Right cardiac atrium (tissue), 5 donors: ENCODE measurements around the gene SLC31A2. TPM values are rescaled to one million over a fixed set of nuclear protein-coding genes. Genes with fewer than 3 reads are reported as not detected.

Experiments
- ATAC-seq, 2 donors: fragments of 200-7000 bp; cut with Tn5 transposase; one replicate each; pipeline versions ENCODE4 v1.8.0 to v1.9.1; 2020; ENCODE audit warnings: moderate library complexity in 2 of 2, mild to moderate bottlenecking in 1 of 2
- DNase-seq, 3 donors: peaks; one replicate each; pipeline ENCODE4 v3.0.0-alpha.2; 2020
- H3K27ac ChIP-seq: one replicate; pipeline ENCODE4 v1.5.1; 2013; ENCODE audit warnings: mild to moderate bottlenecking, low read length, control low read depth, moderate library complexity
- H3K27me3 ChIP-seq: one replicate; pipeline ENCODE4 v1.6.1; 2013; ENCODE audit not compliant: control insufficient read depth, insufficient read depth
- H3K4me1 ChIP-seq: one replicate; pipeline ENCODE4 v1.6.1; 2013; ENCODE audit warnings: low read length; ENCODE audit not compliant: control insufficient read depth, insufficient read depth
- H3K4me3 ChIP-seq: one replicate; pipeline ENCODE4 v1.5.1; 2013; ENCODE audit warnings: low read length, control low read depth
- H3K9me3 ChIP-seq: one replicate; pipeline ENCODE4 v1.6.1; 2013; ENCODE audit warnings: low read length; ENCODE audit not compliant: control insufficient read depth
- WGBS: extraction: QIAGEN DNeasy Blood & Tissue Kit; methylation state at CpG from one replicate; pipeline ENCODE4 v1.1.7; 2013; 5-methylcytosine and 5-hydroxymethylcytosine counted together
- intact Hi-C, 4 donors: fragments of 100-400 bp; cut with DNase I; formaldehyde crosslinking; loops; one replicate each; pipeline versions ENCODE4 v1.11.0 to v1.14.0; 2022 to 2023
- polyA plus RNA-seq: library from polyadenylated mRNA; stranded (reverse); fragments of 200-250 nt; gene quantifications from one replicate; pipeline ENCODE4 v1.2.3, GENCODE V29; 2013
- total RNA-seq, 4 donors: library from RNA; stranded (reverse); fragmentation: NEBNext Ultra II Directional; extraction: Animal tissue kit (Norgen Biotek cat#: 25700); gene quantifications; one replicate each; pipeline ENCODE4 v1.2.1, GENCODE V29; 2021
- donor health status: healthy with polysubstance abuse.
- donor health status: DM: no; HTN: yes; CAD: no.
- donor health status: DM: no; HTN: no; CAD: no.
- donor health status: DM: no; HTN: yes; CAD: no; lungs with severe emphysema.
- donor health status: DM: yes; HTN: yes; CAD: no.

Gene SLC31A2
- total and polyA plus RNA-seq, 5 donors = 8.8 to 11.4 (median 10.1) TPM

DNA sequence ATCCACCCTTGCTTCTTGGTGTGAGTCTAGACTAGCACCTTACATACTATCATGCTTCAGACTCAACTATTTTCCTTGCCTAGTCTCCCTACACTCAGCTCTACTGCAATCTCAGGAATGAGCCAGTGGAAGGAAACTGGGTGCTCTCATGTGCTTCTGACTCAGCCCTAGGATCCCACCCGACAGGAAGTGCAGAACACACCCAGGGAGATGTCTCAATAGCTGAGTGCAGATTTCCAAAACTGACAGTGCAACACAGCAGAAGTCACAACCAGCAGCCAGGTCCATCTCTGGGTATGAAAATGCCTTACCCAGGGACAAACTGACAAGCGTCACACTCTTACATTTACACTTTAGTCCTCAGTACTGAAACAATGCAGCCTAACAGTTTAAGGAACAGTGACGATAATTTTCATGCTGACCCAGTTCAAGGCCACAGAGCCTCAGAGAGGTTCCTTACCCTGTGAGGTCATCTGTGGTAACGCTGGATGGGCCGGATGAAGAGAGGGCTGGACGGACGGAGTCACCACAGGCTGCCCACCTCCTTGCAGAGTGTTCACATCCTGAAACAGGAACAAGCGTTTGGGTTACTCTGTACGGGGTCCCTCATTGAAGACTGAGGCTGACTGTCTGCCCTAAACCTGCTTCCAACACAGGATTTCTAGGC is 37.3 kb downstream of the SLC31A2 start:
- Histone ChIP-seq H3K27ac (no peak overlapping the region), H3K4me3 (no peak overlapping the region), H3K27me3 (no peaks in the 10 kb centered on the region), H3K4me1 (no peaks in the 10 kb centered on the region), H3K9me3 (no peaks in the 10 kb centered on the region)
- intact Hi-C loops = no loop called here
- 79% methylated on average over 9 of the region's 9 CpGs for WGBS
- DNase-seq = peak in 2 of 3 donors; percentile 45 to 61
- ATAC-seq = peak; percentile 93 to 97

GRCh38 chr9:113192455-113192854 is 41.6 kb downstream of the SLC31A2 start:
- ATAC-seq = no peak
- Histone ChIP-seq H3K4me3 (no peak overlapping the region), H3K4me1 (no peaks in the 10 kb centered on the region), H3K27ac (no peak overlapping the region), H3K9me3 (no peaks in the 10 kb centered on the region), H3K27me3 (no peaks in the 10 kb centered on the region)
- DNase-seq = no peak
- WGBS = 68% methylated on average over 2 of the region's 2 CpGs
- intact Hi-C loops = no loop called here

- H3K4me3 ChIP-seq = no peak overlapping the region
- no peak overlapping the region for H3K27ac ChIP-seq
- H3K9me3 ChIP-seq = no peaks in the 10 kb centered on the region
- no peaks in the 10 kb centered on the region for H3K27me3 ChIP-seq
- intact Hi-C loops = no loop called here
- ATAC-seq = no peak
- DNase-seq = no peak
- no peaks in the 10 kb centered on the region for H3K4me1 ChIP-seq
- 82% methylated on average over 4 of the region's 4 CpGs for WGBS
Observed at GRCh38 chr9:113199683-113200329, 49.0 kb downstream of the SLC31A2 start.

GRCh38 chr9:113205432-113205831 is 54.6 kb downstream of the SLC31A2 start:
- intact Hi-C loops = no loop called here
- Histone ChIP-seq H3K4me3 (no peak overlapping the region), H3K9me3 (no peaks in the 10 kb centered on the region), H3K4me1 (no peaks in the 10 kb centered on the region), H3K27me3 (no peaks in the 10 kb centered on the region), H3K27ac (no peak overlapping the region)
- ATAC-seq (no peak), DNase-seq (no peak)
- 89% methylated on average over 2 of the region's 2 CpGs for WGBS

- H3K4me3 ChIP-seq = no peak overlapping the region
- no peak overlapping the region for H3K27ac ChIP-seq
- no peaks in the 10 kb centered on the region for H3K9me3 ChIP-seq
- H3K27me3 ChIP-seq = no peaks in the 10 kb centered on the region
- no peak for ATAC-seq
- intact Hi-C loops = no loop called here
- 91% methylated on average over 1 of the region's 1 CpG for WGBS
- no peak for DNase-seq
- H3K4me1 ChIP-seq = no peaks in the 10 kb centered on the region
Observed at GRCh38 chr9:113205861-113206260, 55.1 kb downstream of the SLC31A2 start.

DNA sequence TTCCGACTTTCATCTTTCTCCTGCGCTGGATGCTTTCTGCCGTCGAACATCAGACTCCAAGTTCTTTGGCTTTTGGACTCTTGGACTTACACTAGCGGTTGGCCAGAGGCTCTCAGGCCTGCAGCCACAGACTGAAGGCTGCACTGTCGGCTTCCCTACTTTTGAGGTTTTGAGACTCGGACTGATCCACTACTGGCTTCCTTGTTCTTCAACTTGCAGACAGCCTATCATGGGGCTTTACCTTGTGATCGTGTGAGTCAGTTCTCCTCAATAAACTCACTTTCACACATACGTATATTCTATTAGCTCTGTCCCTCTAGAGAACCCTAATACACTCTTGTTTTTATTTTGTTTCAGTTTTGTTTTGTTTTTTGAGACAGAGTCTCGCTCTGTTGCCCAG is 60.0 kb downstream of the SLC31A2 start:
- DNase-seq = no peak
- WGBS = 92% methylated on average over 10 of the region's 10 CpGs
- H3K27me3 ChIP-seq = no peaks in the 10 kb centered on the region
- no peak overlapping the region for H3K27ac ChIP-seq
- intact Hi-C loops = no loop called here
- H3K4me1 ChIP-seq = no peaks in the 10 kb centered on the region
- no peaks in the 10 kb centered on the region for H3K9me3 ChIP-seq
- H3K4me3 ChIP-seq = no peak overlapping the region
- ATAC-seq = no peak

Other genes starting within 250 kb of the SLC31A2 start
- 10 to 100 TPM in 1 of 4 donors, 1 to 10 TPM in 3; 6.3 to 11.9 (median 7.0) TPM for gene ZNF883, start 138.8 kb upstream of the SLC31A2 start, total RNA-seq
- gene ZNF883, start 138.8 kb upstream of the SLC31A2 start, polyA plus RNA-seq = 8.3 TPM
- gene ZFP37, start 94.3 kb upstream of the SLC31A2 start, total RNA-seq = 1 to 10 TPM; 2.3 to 2.6 (median 2.4) TPM
- gene ZFP37, start 94.3 kb upstream of the SLC31A2 start, polyA plus RNA-seq = 0.93 TPM
- 10 to 100 TPM; 19.5 to 21.2 (median 20.1) TPM for gene FKBP15, start 70.3 kb downstream of the SLC31A2 start, total RNA-seq
- gene FKBP15, start 70.3 kb downstream of the SLC31A2 start, polyA plus RNA-seq = 11.0 TPM
- gene SLC31A1, start 70.5 kb downstream of the SLC31A2 start, total RNA-seq = 10 to 100 TPM; 11.4 to 20.7 (median 13.7) TPM
- 6.0 TPM for gene SLC31A1, start 70.5 kb downstream of the SLC31A2 start, polyA plus RNA-seq
- gene CDC26, start 124.6 kb downstream of the SLC31A2 start, total RNA-seq = 10 to 100 TPM; 29.0 to 39.1 (median 37.0) TPM
- gene CDC26, start 124.6 kb downstream of the SLC31A2 start, polyA plus RNA-seq = 50.0 TPM
- gene PRPF4, start 124.7 kb downstream of the SLC31A2 start, total RNA-seq = 10 to 100 TPM; 10.0 to 12.8 (median 10.7) TPM
- gene PRPF4, start 124.7 kb downstream of the SLC31A2 start, polyA plus RNA-seq = 7.0 TPM
- not detected for gene RNF183, start 152.4 kb downstream of the SLC31A2 start, total RNA-seq
- not detected for gene RNF183, start 152.4 kb downstream of the SLC31A2 start, polyA plus RNA-seq
- gene WDR31, start 189.3 kb downstream of the SLC31A2 start, total RNA-seq = 10 to 100 TPM in 1 of 4 donors, 1 to 10 TPM in 3; 7.4 to 10.1 (median 8.5) TPM
- gene WDR31, start 189.3 kb downstream of the SLC31A2 start, polyA plus RNA-seq = 5.4 TPM
- 1 to 10 TPM in 3 of 4 donors, under 1 TPM in 1; 0.21 to 2.3 (median 1.6) TPM for gene BSPRY, start 198.5 kb downstream of the SLC31A2 start, total RNA-seq
- 1.4 TPM for gene BSPRY, start 198.5 kb downstream of the SLC31A2 start, polyA plus RNA-seq
- 10 to 100 TPM; 11.0 to 20.0 (median 15.9) TPM for gene HDHD3, start 226.0 kb downstream of the SLC31A2 start, total RNA-seq
- gene HDHD3, start 226.0 kb downstream of the SLC31A2 start, polyA plus RNA-seq = 19.6 TPM